Frontal cortex (tissue), 4 donors: ENCODE results near the gene INAFM2. TPM values are rescaled to one million over a fixed set of nuclear protein-coding genes. Genes with fewer than 3 reads are reported as not detected.

Experiments
- DNase-seq, 2 donors: peaks; one replicate each; pipeline ENCODE4 v3.0.0; 2012; ENCODE audit warnings: low spot score in 2 of 2
- FAIRE-seq: peaks from 2 replicates; lab custom pipeline; 2012; peaks lifted over from hg19 to GRCh38; lab: Jason Lieb, UNC
- total RNA-seq: library from RNA; depleted of rRNA; stranded (reverse); fragments of >200 nt; gene quantifications from one replicate; pipeline ENCODE4 v1.2.3, GENCODE V29; 2014
- donor health status: control.
- donor health status: control.
- donor health status: control.

Gene INAFM2
- total RNA-seq, 1 donor from 2014 or later, result 10.6 TPM

GRCh38 chr15:40323953-40324937 is 753 bp downstream of the INAFM2 start:
- DNase-seq (peak in 1 of 2 donors; percentile 68), FAIRE-seq (no peak)

GRCh38 chr15:40325188-40325587 is 1.7 kb downstream of the INAFM2 start:
- FAIRE-seq (no peak), DNase-seq (no peak)

- FAIRE-seq, result no peak
- no peak for DNase-seq
These were observed 2.2 kb downstream of the INAFM2 start for GRCh38 chr15:40325700-40326099.

GRCh38 chr15:40327457-40327856 is 4.0 kb downstream of the INAFM2 start:
- DNase-seq (no peak), FAIRE-seq (no peak)

GRCh38 chr15:40328176-40328575 is 4.7 kb downstream of the INAFM2 start:
- no peak for FAIRE-seq
- no peak for DNase-seq

- FAIRE-seq (no peak), DNase-seq (no peak)
These were observed 5.3 kb downstream of the INAFM2 start for GRCh38 chr15:40328751-40329150.

GRCh38 chr15:40329804-40330203 is 6.3 kb downstream of the INAFM2 start:
- FAIRE-seq (no peak), DNase-seq (no peak)

- FAIRE-seq (no peak), DNase-seq (no peak)
These were observed 6.9 kb downstream of the INAFM2 start for GRCh38 chr15:40330368-40330836.

GRCh38 chr15:40331026-40331425 is 7.5 kb downstream of the INAFM2 start:
- DNase-seq (no peak), FAIRE-seq (no peak)

- DNase-seq, result no peak
- no peak for FAIRE-seq
These were observed 8.1 kb downstream of the INAFM2 start for GRCh38 chr15:40331637-40332036.

- FAIRE-seq (no peak), DNase-seq (no peak)
These were observed 8.8 kb downstream of the INAFM2 start for GRCh38 chr15:40332113-40332781.

GRCh38 chr15:40333922-40334492 is 10.5 kb downstream of the INAFM2 start:
- FAIRE-seq, result no peak
- DNase-seq, result peak in 1 of 2 donors; percentile 59

GRCh38 chr15:40334541-40334940 is 11.0 kb downstream of the INAFM2 start:
- FAIRE-seq, result no peak

GRCh38 chr15:40334941-40335795 is 11.7 kb downstream of the INAFM2 start:
- DNase-seq (no peak), FAIRE-seq (no peak)

More at GRCh38 chr15:40334541-40334940, 11.0 kb downstream of the INAFM2 start:
- no peak for DNase-seq

GRCh38 chr15:40335938-40336743 is 12.6 kb downstream of the INAFM2 start:
- FAIRE-seq (no peak), DNase-seq (no peak)

- DNase-seq, result no peak
- FAIRE-seq, result no peak
These were observed 13.2 kb downstream of the INAFM2 start for GRCh38 chr15:40336744-40337122.

GRCh38 chr15:40337597-40337996 is 14.1 kb downstream of the INAFM2 start:
- DNase-seq (no peak), FAIRE-seq (no peak)

GRCh38 chr15:40338041-40338657 is 14.7 kb downstream of the INAFM2 start:
- peak in 1 of 2 donors; percentile 79 for DNase-seq

More at GRCh38 chr15:40338041-40338657, 14.7 kb downstream of the INAFM2 start:
- no peak for FAIRE-seq
